GM18873 (cell line): ENCODE measurements around the gene SARDH.

ENCODE experiments used
- ATAC-seq: cut with Tn5 transposase; IDR thresholded peaks from one replicate; pipeline ENCODE4 v1.9.1; 2021; ENCODE audit warnings: mild to moderate bottlenecking, moderate library complexity, moderate number of reproducible peaks; ENCODE audit not compliant: unreplicated experiment, low FRiP score

Gene SARDH

DNA sequence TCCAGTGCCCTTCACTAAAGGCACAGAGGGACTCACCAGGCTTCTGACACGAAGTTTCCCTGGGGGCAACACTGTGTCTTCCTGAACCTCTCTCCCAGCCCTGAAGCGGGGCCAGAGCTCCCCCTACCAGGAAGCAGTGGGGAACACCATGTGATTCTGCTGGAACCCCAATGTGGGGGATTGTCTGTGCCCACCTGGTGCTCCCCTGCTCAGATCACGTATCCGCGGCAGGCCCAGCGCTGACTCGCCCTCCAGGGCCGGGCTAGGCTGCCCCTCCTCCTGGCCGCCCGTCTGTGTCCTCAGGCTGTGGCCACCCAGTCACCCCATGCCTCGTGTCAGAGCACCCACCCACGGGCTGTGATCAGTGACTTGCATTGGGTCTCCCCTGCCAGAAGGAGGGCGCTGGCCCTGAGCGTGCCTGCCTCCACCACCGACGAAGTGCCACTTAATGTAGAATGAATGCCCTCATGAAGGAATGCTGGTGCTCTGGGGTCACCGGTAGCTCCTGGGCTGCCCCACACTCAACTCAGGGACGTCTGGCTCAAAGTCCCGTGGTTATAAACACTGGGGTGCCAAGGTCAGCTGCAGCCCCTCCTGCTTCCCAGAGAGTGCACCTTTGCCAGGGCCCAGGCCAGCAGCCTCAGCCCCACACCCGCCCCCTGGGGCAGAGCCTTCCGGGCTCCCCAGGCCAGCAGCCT, 22.1 kb downstream of the SARDH start:
- no peak for ATAC-seq

DNA sequence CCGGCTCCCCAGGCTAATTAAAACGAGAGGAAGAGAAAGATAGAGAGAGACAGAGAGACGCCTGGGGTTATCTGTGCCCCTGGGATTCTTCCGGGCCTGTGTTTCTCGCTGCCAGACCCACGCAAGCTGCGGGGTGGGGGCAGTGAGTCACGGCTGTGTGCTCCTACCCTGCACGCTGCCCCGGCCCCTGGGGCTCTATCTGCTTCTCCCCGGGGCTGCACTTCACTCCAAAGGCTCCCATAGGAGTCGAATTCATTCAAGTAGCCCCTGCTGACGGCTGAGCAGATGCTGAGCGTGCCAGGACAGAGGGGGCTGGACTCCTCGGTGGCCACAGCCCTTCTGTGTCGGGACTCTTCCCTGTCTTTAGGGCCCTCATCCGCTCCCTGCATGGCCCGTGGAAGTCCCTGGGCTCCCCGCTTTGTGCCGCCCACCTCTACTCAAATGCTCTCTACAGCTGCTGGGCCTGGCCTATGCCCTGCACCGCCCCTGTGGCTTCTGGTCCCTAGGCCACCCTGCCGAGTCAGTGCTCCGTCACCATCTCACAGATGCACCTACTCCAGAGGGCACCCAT, 22.8 kb downstream of the SARDH start:
- ATAC-seq: no peak

DNA sequence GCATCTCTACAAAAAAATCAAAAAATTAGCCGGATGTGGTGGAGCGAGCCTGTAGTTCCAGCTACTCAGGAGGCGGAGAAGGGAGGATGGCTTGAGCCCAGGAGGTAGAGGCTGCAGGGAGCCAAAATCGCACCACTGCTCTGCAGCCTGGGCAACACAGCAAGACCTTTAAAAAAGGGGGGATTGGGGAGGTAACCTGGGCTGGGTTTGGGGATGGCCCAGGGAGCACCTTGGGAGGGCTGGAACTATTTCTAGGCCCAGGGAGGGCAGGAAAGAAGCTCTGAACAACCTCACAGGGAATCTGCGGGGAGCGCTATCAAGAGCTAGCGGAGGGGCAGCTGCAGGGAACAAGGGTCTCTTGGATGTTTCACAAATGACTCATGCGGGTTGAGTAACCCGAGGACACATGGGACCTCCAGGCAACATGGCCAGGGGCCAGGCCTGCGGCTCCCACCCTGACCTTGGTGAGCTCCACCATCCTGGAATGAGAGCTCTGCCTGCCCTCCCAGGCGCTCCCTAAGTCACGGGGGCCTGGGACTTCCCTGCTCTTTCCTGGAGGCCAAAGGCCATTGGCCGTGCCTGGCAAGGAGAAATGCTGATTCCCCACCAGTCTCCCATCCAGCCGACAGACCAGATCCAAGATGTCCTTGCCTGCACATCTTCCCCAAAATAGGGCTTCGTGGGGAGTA, 23.4 kb downstream of the SARDH start:
- no peak for ATAC-seq

DNA sequence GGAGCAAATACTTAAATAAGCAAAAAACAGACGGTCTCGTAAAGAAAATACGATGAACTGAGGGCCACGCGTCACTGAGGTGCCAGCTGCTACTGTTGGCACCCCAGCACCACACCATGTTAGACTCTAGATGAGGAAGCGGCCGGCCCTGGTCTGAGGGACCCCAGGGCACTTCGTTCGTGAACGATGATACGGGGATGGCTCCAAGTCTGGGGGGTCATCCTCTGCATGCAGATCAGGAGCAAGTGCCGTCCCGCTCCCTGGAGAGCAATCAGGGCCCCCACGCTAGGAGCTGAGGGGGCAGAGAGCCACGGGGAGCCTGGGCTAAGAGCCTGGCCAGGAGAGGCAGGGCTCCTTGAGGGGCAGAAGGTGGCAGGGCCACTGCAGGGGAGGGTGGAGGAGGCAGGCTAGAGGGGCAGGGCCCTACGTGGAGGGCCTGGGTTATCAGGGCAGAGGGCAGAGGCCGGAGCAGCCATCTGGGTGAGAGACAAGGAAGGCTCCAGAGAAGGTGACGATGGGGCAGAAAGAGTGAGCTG, 24.1 kb downstream of the SARDH start:
- ATAC-seq: no peak

DNA sequence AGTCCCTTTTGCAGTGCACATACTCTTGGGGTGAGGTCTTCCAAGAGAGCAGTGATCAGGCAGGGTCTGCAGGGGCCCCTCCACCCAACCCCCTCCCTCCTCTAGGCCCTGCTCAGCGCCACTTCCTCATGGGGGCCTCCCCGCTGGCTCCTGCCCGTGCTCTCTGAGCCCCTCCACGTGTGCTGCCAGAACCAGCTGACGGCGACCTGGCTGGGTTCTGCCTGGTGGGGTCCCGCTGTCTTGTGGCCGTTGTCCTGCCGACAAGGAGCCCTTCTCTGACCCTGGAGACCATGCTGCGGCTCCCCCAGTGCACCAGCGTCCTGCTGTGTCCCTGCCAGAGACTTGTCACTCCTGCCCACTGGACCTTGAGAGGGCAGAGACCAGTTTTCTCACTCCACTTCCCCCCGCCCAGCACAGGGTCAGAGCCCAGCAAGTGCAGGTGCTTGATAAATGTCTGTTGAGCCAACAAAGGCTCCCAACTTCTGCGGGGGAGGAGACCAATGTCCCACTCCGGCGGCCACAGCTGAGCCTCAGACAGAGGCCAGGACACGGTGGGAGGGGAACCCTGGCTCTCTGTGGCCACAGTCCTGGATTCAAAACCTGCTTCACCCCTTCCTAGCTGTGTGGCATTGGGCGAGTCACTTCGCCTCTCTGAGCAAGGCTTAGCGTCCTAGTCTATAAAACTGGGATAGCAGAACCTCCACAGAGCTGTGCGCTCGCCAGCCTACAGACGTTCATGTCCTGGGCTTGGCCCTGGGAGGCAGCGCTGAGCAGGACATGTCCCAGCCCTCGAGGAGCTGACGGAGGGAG, 24.8 kb downstream of the SARDH start:
- ATAC-seq: no peak

DNA sequence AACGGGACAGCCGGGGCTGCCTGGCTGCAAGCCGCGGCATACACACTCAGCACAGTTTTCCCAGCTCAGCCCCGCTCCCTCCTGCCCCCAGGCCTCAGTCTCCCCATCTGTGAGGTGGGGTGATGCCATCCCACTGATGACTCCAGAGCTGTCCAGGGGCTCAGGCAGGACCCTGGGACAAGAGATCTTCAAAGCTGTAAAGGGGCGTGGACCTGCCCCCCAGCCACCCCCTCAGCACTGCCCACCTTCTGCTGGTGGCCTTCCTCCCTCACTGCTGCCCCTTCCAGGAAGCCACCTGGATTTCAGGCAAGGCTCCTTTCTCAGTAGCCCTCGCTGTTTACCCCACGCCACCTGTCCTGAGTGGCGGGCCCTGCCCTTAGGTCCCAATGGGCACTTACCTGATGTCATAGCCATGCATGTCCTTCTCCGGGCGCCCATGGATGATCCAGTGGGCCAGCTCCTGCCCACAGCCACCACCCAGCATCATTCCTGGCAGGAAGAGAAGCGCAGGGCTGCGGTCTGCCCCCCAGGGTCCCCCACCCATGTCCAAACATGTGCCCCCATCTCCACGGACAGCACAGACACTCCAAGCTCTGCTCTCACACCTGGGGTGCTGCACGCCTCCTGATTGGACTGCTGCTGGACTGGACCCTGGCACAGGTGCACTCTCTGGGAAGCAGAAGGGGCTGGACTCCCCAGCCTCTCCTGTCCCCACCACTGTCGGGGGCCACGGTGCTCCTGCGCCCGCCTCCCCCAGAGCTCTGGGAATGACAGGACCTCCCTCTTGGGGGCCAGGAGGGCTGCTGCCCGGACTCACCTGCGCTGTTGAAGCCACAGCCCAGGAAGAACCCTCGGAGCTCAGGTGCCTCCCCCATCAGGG, 25.7 kb downstream of the SARDH start:
- ATAC-seq: no peak

DNA sequence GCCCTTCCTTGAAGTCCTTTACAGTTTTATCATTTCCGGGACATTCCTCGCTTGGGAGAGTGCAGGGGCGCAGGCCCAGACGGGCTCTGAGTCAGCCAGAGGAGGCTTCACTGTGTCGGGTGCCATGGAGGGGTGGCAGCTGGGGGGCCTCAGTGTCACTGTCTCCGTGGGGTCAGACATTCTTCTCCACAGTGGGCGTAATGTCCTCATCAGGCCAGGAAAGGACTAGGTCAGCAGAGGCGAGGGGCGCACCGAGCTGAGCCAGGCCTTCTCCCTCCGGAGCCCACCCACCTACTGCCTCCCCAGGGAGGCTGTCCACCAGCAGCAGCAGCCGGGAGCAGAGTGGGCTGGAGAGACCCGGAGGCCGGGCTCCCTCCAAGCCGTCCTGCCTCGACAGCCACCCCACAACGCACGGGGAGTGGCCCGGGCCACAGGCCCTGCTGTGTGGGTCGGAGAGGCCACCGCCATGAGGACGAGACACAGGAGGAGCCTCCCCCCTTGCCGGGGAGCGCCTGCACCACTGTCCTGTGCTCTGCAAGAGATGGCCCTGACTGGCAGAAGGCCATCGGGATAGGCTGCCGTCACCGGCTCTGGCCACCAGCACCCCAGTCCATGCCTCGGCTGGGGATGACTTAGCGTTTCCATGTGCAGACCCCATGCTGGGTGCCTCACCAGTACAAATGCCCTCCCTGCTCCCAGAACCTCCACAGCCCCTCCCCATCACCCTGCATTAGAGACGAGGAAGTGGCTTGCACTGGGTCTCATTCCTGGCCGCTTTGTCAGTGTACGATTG, 26.5 kb downstream of the SARDH start:
- no peak for ATAC-seq

DNA sequence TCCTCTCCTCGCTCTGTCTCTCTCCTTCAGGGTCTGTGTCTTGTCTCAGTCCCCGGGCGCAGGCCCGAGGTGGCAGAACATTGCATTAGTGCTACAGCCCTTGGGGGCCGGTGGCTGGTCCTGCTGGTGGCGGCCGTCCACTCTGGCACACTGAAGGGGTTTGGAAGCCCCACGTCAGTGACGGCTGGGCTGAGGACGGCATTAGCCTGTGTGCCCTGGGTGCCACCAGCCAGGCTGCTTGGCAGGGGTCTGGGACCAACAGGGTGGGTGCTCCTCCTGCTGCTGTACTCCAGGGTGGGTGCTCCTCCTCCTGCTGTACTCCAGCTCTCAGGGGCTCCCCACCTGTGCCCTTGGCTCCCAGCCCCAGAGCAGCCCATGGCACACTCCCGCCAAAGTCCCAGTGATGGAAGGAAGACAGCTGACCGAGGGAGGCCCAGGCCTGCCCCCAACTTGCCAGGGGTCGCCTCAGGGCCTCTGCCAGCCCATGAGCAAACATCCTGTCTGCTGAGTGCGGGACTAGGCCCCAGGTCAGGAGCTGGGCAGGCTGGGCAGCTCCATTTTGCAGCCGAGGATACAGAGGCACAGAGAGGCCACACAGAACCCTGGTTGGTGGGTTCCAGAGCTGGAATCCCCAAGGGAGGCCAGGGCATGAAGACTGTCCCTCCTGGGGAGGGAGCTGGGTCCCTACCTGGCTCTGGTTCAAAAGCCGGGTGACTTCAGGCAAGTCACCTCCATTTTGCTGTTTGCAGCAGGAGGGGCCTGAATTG, 27.3 kb downstream of the SARDH start:
- ATAC-seq: no peak

DNA sequence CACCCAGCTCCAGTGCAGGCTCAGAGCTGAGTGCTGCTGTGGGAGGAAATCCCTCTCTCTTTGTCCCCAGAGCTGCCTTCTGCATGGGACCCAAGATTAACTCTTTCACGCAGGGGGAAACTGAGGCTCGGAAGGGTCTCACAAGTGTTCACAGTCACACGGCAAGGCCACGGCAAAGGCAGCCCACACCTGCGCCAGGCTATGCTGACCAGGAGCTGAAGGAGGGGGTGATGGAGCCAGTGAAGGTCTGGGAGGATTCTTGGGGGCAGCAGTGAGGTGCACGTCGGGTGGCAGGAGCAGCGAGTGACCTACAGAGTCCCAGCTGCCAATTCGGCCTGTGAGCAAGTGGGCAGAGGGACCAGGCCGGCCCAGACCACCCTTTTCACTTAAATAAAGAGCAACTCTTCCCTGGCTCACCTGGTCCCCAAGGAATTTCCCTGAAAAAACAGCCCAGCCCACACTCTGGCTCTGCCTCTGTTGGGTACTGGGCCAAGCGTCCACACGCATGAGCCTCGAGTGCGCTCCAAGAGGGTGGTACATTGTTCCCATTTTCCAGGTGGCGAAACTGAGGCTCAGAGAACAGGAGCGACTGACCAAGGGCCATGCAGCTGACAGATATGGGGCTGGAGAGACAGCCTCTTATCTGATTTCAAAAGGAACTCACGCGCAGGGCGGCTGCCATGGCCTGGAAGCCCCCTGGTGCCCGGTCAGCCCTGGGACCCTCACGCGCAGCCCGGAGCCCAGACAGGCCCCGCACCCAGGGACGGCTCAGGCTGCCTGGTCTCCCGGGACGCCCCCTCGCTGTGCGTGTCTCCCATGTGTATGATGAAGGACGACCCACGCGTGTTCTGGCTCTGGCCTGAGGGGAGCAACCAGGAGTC, 28.2 kb downstream of the SARDH start:
- no peak for ATAC-seq

DNA sequence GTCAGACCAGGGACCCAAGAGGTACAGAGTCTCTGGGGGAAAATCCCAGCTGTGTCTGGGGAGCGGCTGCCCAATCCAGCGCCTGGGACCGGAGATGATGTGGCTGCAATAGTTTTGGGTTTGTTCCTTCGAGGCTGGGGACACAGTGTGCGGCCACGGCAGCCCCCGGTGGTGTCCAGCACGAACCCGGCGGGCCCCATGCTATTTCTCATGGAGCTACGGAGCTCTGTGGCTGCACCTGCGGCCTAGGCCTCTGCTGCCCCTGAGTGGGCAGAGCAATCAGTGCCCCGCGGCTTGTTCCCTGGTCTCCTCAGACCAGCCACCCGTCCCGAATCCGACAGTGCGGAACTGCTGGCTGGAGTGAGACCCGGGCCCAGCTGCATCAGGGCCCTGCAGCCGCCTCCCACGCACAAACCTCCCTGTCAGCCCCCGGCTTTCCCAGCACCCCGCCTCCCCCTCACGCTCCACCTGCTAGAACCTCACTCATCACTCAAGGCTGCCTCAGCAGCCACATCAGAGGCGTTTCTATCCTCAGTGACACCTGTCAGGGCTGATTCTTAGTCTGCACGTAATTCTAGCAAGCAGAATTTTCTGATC, 29.0 kb downstream of the SARDH start:
- ATAC-seq: no peak

DNA sequence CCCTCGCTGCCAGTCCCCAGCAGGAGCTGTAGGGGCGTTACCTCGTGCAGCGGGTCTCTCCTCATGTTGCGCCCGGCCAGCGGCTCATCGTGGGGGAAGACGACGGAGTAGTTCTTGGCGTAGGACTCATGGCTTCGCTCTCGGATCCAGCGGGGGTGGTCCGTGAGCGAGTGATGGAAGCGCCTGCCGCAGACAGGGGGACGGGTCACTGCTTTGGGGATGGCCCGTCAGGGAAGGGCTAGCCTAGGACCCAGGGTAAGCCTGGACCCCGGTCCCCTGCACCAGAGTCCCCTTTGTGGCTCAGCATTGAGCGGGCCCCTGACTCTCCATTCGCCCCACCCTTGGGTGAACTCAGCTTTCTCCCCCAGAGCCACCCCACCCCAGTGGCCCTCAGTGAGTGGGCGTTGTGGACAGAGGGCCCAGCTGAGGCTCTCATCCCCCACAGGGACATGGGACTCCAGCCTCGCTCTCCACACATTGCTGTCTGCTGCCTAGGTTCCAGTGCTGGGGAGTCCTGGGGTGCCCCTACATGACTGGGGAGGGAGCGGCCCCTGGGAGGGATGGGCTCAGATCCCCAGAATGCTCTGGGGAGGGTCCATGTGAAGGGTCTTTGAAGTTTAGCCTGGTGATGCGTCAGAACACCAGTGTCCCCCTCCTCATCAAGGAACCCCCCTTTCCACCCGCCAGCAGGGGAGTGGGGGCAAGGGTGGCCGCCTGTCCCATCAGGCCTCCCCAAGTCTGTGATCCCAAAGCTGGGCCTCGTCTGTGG, 29.7 kb downstream of the SARDH start:
- ATAC-seq: no peak

DNA sequence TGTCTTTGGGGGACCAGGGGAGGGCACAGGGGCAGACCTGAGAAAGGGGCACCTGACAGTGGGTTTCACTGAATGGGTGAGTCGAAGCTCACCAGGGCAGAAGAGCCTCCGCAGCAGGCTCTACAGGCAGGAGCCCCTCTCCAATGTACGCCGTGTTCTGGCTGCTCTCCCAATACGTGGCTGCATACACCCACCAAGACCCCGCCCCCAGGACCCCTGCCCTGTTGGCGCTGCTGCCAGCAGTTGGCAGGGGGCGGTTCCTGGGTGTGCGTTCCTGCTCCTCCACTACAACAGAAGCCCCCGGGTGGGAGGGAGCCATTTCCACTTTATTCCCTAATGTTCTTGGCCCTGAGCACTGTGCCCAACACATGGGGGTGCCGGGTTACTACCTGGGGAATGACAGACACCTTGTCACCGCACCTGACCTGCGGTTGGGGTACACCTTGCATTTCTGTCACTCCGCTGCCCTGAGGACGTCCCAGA, 30.3 kb downstream of the SARDH start:
- ATAC-seq: no peak

DNA sequence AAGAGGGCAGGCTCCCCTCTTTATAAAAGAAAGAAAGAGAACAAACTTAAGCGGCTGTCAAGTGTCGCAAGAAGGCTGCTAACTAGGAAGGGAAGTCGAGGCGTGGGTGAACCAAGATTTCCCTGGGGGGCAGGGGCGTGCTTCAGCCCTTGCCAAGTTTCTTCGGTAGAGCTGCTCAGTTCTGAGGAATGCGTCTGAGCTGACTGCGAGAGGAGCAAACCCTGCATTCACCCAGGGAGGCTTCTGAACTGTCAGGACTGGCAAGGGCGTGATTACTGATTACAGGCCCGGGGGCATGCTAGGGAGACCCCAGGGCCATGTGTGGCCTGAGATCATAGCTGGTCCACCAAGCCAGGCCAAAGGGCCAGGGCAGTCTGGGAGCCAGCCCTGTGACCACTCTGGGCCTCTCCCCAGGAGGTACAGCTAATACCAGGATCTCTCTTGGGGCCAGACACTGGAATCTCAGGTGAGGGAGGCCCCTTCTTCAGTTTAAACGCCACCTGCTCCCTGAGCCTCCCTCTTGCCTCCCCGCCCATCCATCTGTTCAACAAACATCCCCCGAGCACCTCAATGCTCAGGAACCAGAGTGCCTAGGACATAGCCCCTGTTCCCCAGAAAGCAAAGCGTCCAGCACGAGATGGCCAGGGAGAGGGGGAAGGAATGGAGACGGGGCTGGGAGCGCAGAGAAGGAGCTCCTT, 30.9 kb downstream of the SARDH start:
- no peak for ATAC-seq

DNA sequence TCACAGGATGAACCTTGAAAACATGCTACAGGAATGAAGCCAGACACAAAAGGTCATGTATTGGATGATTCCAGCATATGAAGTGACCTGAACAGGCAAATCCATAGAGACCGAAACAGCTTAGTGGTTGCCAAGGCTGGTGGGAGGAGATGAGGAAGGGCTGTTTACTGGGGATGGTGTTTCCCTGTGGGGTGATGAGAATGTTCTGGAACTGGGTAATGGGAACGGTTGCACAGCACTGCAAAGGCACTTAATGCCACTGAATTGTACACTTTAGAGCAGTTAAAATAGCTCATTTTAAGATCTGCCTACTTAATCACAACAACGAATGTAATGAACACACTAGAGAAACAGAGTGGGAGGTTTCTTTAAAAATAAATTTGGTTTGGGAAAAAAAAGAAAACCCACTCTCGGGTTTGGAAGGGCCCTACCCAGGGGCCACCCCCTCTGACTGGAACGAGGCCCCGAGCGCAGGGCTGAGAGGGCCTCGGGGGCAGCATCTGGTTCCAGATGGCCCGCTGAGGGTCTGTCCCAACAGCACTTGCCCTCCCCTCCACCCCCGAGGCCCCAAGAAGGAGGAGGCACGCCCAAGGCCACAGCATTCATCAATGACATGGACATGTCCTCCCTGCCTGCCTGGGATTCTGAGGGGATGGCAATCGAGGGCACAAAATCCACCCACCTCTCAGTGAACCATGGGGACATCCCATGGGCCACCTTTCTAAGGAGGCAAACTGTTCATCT, 31.7 kb downstream of the SARDH start:
- no peak for ATAC-seq

DNA sequence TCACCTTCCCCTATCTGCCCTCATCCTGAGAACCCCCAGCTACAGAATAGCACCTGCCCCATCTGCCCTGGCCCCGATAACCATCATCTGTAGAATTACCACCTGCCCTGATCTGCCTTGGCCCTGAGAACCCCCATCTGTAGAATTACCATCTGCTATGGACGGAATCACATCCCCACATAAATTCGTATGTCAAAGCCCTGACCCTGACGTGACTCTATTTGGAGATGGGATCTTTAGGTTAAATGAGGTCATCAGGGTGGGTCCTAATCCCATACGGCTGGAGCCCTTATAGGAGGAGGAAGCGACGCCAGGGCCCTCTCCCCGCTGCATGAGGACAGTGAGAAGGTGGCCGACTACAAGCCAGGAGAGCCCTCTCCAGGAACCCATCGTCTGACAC, 32.6 kb downstream of the SARDH start:
- no peak for ATAC-seq
